AG09309 (cell line): ENCODE results near the gene OCA2.

ENCODE experiments used
- DNase-seq: peaks from one replicate; pipeline ENCODE4 v3.0.0-alpha.2; 2010; ENCODE audit warnings: low read depth
- H3K4me3 ChIP-seq: 2 replicates; pipeline ENCODE4 v1.5.1; 2011; ENCODE audit warnings: mild to moderate bottlenecking, low read depth, low read length, moderate library complexity; ENCODE audit not compliant: control insufficient read depth
- TF ChIP-seq, protein P1 (sequence below): IDR thresholded peaks from 2 replicates; pipeline ENCODE4 v1.5.1; 2011; ENCODE audit warnings: mild to moderate bottlenecking, low read depth, low read length, inconsistent platforms; ENCODE audit not compliant: insufficient read depth, control insufficient read depth; ENCODE audit errors: missing control alignments

Gene OCA2

DNA sequence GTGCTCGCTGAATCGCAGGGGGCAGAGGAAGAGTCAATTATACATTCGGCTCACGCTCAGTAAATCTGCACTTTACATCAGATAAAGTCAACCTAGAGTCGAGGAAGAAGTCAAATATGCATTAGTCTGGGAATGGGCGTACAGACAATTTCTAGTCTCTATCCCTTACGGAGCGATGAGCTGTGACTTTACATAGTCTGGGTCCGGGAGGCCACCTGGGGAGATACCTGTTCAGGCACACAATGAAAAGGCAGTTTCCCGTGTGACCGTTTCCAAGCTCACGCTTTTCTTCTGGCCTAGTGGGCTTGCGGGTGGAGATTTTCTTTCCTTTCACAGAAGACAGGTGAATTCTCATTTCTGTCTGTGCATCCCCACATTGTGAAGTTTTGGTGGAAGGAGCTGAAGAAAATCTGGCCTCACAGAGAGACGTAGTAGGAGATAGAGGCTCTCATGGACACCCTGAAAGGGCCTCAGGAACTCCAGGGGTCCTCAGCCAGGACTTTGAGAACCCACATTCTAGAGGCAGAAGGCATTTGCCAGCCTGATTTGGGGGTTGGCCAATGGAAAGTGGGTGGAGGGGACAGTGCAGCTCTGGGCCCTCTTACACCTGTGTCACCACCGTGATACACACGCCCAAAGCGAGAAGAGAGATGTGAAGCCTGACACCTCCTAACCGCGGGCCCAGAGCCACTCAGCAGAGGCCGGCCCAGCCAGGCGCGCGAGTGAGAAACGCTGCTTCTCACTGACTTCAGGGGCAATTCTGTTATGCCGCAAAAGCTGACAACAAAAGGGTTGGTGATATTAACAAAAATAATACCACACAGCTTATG lies 10.7 kb upstream of the OCA2 start:
- TF ChIP-seq, protein P1, sequence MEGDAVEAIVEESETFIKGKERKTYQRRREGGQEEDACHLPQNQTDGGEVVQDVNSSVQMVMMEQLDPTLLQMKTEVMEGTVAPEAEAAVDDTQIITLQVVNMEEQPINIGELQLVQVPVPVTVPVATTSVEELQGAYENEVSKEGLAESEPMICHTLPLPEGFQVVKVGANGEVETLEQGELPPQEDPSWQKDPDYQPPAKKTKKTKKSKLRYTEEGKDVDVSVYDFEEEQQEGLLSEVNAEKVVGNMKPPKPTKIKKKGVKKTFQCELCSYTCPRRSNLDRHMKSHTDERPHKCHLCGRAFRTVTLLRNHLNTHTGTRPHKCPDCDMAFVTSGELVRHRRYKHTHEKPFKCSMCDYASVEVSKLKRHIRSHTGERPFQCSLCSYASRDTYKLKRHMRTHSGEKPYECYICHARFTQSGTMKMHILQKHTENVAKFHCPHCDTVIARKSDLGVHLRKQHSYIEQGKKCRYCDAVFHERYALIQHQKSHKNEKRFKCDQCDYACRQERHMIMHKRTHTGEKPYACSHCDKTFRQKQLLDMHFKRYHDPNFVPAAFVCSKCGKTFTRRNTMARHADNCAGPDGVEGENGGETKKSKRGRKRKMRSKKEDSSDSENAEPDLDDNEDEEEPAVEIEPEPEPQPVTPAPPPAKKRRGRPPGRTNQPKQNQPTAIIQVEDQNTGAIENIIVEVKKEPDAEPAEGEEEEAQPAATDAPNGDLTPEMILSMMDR = no peak
- no peak overlapping the region for H3K4me3 ChIP-seq
- DNase-seq = no peak

GRCh38 chr15:28107904-28108275 lies 8.8 kb upstream of the OCA2 start:
- H3K4me3 ChIP-seq = no peak overlapping the region
- no peak for DNase-seq
- TF ChIP-seq, protein P1 = no peak

DNA sequence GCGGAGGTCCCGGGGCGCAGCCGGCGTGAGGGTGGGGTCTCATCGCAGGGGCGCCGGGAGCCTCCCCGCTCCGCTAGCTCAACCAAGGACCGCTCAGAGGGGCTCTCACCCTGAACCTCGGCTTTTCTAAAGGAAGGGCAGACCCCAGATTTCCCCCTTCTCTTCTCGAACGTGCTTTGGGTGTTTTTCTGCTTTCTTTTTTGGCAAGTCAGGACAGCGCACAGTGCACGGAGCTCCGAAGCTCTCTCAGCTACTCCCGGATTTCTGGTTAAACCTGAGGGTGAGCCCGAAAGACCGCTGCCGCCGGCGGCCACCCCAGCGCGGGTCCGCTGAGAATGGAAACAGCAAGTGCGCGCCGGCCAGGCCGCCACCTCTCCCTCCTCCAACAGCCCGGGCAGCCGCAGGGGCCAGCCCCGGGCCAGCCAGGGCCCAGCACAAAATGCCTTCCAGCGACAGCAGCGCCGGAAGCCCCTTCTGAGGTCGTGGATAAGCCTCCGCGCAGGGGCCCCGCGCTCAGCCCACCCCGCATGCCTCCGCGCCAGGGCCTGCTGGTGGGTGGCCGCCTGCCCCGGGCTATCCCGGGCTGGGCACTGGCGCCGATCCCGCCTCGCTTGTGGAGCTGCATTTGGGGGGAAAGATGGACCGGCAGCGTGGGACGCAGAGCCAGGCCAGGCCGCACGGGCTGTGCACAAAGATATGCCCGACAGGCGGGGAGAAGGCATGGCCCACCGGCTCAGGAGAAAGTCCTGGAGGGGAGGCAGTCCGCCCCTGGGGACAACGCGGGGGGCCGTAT lies 8.2 kb upstream of the OCA2 start:
- DNase-seq = no peak
- TF ChIP-seq, protein P1 = no peak
- H3K4me3 ChIP-seq = peak overlapping the region; percentile 48

DNA sequence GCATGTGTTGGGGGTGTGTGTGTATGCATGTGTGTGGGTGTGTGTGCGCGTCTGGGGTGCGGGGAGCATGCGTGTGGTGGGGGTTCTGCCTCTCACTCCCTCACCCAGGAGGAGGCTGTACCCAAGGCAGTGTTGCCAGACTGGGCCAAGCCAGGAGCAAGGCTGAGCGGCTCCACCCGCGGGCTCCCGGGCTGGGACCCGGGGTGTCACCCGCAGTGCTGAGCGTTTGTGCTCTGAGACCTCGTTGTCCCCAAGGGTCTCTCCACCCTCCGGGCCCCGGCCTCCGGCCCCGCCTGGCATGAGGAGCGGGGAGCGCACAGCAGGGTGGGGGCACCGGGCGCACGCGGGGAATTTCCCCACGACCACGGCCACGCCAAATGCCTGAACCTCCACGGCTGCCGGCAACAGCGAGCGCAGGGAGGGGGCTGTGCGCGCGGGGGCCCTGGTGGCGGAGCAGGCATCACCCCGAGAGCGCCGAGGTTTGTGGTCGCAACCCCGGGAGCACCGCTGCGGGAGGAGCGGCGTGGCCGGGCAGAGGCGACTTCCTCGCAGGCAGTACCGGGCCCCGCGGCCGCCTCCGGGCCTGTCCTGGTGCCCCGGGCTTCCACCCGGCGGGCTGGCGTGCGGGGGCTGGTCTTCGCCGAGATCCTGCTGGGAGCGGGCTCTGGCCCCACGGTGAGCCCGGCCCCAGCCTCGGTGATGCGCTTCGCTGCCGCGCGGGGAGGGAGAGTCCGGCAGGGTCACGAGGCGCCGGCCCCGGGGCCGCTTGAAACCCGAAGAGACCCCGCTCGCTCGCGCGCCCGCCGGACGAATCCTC lies 7.4 kb upstream of the OCA2 start:
- peak overlapping the region; percentile 48 for H3K4me3 ChIP-seq

DNA sequence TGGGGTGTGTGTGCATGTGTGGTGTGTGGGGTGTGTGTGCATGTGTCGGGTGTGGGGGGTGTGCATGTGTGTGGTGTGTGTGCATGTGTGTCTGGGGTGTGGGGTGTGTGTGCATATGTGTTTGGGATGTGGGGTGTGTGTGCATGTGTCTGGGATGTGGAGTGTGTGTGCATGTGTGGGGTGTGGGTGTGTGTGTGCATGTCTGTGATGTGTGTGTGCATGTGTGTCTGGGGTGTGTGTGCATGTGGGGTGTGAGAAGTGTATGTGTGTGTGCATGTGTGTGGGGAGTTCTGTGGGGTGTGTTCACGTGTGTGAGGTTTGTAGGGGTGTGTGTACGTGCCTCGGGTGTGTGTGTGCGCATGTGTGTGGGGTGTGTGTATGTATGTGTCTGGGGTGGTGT lies 6.7 kb upstream of the OCA2 start:
- H3K4me3 ChIP-seq = no peak overlapping the region
- TF ChIP-seq, protein P1 = no peak
- DNase-seq = no peak

More for the DNA sequence above, 7.4 kb upstream of the OCA2 start:
- no peak for DNase-seq
- TF ChIP-seq, protein P1 = no peak

DNA sequence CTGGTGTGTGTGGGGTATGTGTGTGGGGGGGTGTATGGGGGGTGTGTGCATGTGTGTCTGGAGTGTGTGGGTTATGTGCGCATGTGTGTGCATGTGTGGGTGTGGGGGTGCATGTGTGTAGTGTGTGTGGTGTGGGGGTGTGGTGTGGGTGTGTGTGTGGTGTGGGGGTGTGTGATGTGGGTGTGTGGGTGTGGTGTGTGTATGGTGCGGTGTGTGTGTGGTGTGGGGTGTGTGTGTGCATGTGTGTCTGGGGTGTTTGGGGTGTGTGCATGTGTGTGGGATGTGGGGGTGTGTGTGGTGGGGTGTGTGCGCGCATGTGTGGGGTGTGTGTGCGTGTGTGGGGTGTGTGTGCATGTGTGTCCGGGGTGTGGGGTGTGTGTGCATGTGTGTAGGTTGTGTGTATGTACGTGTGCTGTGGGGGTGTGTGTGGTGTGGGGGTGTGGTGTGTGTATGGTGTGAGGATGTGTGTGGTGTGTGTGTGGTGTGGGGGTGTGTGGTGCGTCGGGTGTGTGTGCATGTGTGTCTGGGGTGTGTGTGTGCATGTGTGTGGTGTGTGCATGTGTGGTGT lies 6.2 kb upstream of the OCA2 start:
- DNase-seq = no peak
- no peak overlapping the region for H3K4me3 ChIP-seq
- TF ChIP-seq, protein P1 = no peak
